Neural cell (in vitro differentiated cells): Measurements from ENCODE around the gene IFI16. TPM values are rescaled to one million over a fixed set of nuclear protein-coding genes. Genes with fewer than 3 reads are reported as not detected.

Experiments
- H2AFZ ChIP-seq: fragments of 200-600, 300-800 bp; sonication (generic), shearing (Covaris generic); 2 replicates; pipeline ENCODE4 v1.6.0; 2014; ENCODE audit warnings: low read depth, mild to moderate bottlenecking, antibody characterized with exemption, low read length, moderate library complexity
- H3F3A ChIP-seq: fragments of 200-600 bp; shearing (Covaris generic); 2 replicates; pipeline ENCODE4 v1.6.1; 2016; ENCODE audit warnings: mild to moderate bottlenecking, moderate library complexity, mixed read lengths, antibody characterized with exemption, low read length; ENCODE audit not compliant: insufficient read depth, poor library complexity, severe bottlenecking
- H3K27ac ChIP-seq: fragments of 200-600, 300-800 bp; sonication (generic), shearing (Covaris generic); 2 replicates; pipeline ENCODE4 v1.5.1; 2014; ENCODE audit warnings: mild to moderate bottlenecking, low read length, moderate library complexity
- H3K27me3 ChIP-seq: fragments of 300-800, 200-600 bp; sonication (generic), shearing (Covaris generic); 2 replicates; pipeline ENCODE4 v1.6.0; 2014; ENCODE audit warnings: mild to moderate bottlenecking, low read depth, low read length, moderate library complexity; ENCODE audit not compliant: insufficient read depth
- H3K36me3 ChIP-seq: fragments of 300-800, 200-600 bp; sonication (generic), shearing (Covaris generic); 2 replicates; pipeline ENCODE4 v1.5.1; 2014; ENCODE audit warnings: mild to moderate bottlenecking, antibody characterized with exemption, low read length, moderate library complexity; ENCODE audit not compliant: insufficient read depth
- H3K4me2 ChIP-seq: fragments of 300-800, 200-600 bp; sonication (generic), shearing (Covaris generic); 2 replicates; pipeline ENCODE4 v1.6.0; 2014; ENCODE audit warnings: mild to moderate bottlenecking, low read length
- H3K4me3 ChIP-seq: fragments of 300-800, 200-600 bp; sonication (generic), shearing (Covaris generic); 2 replicates; pipeline ENCODE4 v1.5.1; 2014; ENCODE audit warnings: mild to moderate bottlenecking, low read length, moderate library complexity
- H3K79me2 ChIP-seq: fragments of 200-600 bp; shearing (Covaris generic); replicated peaks from 2 replicates; pipeline ENCODE4 v1.6.0; 2014; ENCODE audit warnings: mild to moderate bottlenecking, low read length, moderate library complexity; ENCODE audit not compliant: insufficient read depth
- H3K9ac ChIP-seq: fragments of 300-800, 200-600 bp; sonication (generic), shearing (Covaris generic); 2 replicates; pipeline ENCODE4 v1.6.1; 2016; ENCODE audit warnings: mild to moderate bottlenecking, low read length, mixed read lengths
- H3K9me2 ChIP-seq: fragments of 200-600 bp; shearing (Covaris generic); 2 replicates; pipeline ENCODE4 v1.6.1; 2016; ENCODE audit warnings: mild to moderate bottlenecking, low read length, mixed read lengths; ENCODE audit not compliant: insufficient read depth
- H3K9me3 ChIP-seq: fragments of 200-600, 300-800 bp; sonication (generic), shearing (Covaris generic); 2 replicates; pipeline ENCODE4 v1.6.1; 2016; ENCODE audit warnings: mild to moderate bottlenecking, mixed run types, low read length, moderate library complexity, mixed read lengths
- H4K20me1 ChIP-seq: fragments of 200-600 bp; shearing (Covaris generic); 2 replicates; pipeline ENCODE4 v1.6.1; 2016; ENCODE audit warnings: mild to moderate bottlenecking, mixed run types; ENCODE audit not compliant: insufficient read depth
- CTCF ChIP-seq: fragments of 450-650 bp; IDR thresholded peaks from 2 replicates; pipeline ENCODE4 v1.5.1; 2014; ENCODE audit warnings: antibody characterized with exemption, mild to moderate bottlenecking, moderate library complexity; ENCODE audit not compliant: poor library complexity, severe bottlenecking
- EP300 ChIP-seq: fragments of 450-650 bp; conservative IDR thresholded peaks from 2 replicates; pipeline ENCODE4 v1.6.1; 2014; ENCODE audit warnings: antibody characterized with exemption, mild to moderate bottlenecking, moderate library complexity; ENCODE audit not compliant: poor library complexity, severe bottlenecking
- EZH2 ChIP-seq: fragments of 200-600, 300-800 bp; shearing (Covaris generic), sonication (generic); IDR thresholded peaks from 2 replicates; pipeline ENCODE4 v1.6.1; 2014; ENCODE audit warnings: antibody characterized with exemption, low read length, borderline replicate concordance, mild to moderate bottlenecking; ENCODE audit not compliant: insufficient read depth, poor library complexity, severe bottlenecking
- MXI1 ChIP-seq: fragments of 450-650 bp; conservative IDR thresholded peaks from 2 replicates; pipeline ENCODE4 v1.6.1; 2014; ENCODE audit warnings: antibody characterized with exemption, mild to moderate bottlenecking; ENCODE audit not compliant: poor library complexity, severe bottlenecking
- POLR2AphosphoS5 ChIP-seq: IDR thresholded peaks from 2 replicates; pipeline ENCODE4 v1.6.1; 2012
- RAD21 ChIP-seq: fragments of 450-650 bp; conservative IDR thresholded peaks from 2 replicates; pipeline ENCODE4 v1.6.1; 2014; ENCODE audit warnings: antibody characterized with exemption, mild to moderate bottlenecking, moderate library complexity
- REST ChIP-seq: IDR thresholded peaks from 2 replicates; pipeline ENCODE4 v1.6.1; 2012; ENCODE audit warnings: borderline replicate concordance
- SMC3 ChIP-seq: fragments of 450-650 bp; conservative IDR thresholded peaks from 2 replicates; pipeline ENCODE4 v1.6.1; 2014; ENCODE audit warnings: antibody characterized with exemption, mild to moderate bottlenecking, moderate library complexity; ENCODE audit not compliant: poor library complexity
- TAF1 ChIP-seq: IDR thresholded peaks from 2 replicates; pipeline ENCODE4 v1.6.1; 2012; ENCODE audit warnings: low read depth
- polyA plus RNA-seq: library from polyadenylated mRNA; depleted of rRNA; stranded (reverse); fragments of >200 nt; gene quantifications from 2 replicates; pipeline ENCODE4 v1.2.3, GENCODE V29; 2014

The IFI16 gene
- polyA plus RNA-seq, 1 donor from 2014 or later: not detected

GRCh38 chr1:159051436-159051835 is 41.7 kb downstream of the IFI16 start:
- no peaks in the 10 kb centered on the region for H3K9me3 ChIP-seq
- H3K79me2 ChIP-seq: no peaks in the 10 kb centered on the region
- no peaks in the 10 kb centered on the region for H3K9me2 ChIP-seq
- no peaks in the 10 kb centered on the region for H3F3A ChIP-seq
- no peaks in the 10 kb centered on the region for H3K27me3 ChIP-seq
- no peak overlapping the region for H3K4me2 ChIP-seq
- no peak overlapping the region for H3K9ac ChIP-seq
- no peaks in the 10 kb centered on the region for H4K20me1 ChIP-seq
- no peak overlapping the region for H3K4me3 ChIP-seq
- TF ChIP-seq EZH2: no peak
- no peak for TF ChIP-seq EP300
- TF ChIP-seq TAF1: no peak
- no peak for TF ChIP-seq CTCF
- TF ChIP-seq SMC3: no peak
- TF ChIP-seq RAD21: no peak
- TF ChIP-seq MXI1: no peak
- TF ChIP-seq REST: no peak
- TF ChIP-seq POLR2AphosphoS5: no peak
- H3K27ac ChIP-seq: no peak overlapping the region
- H3K36me3 ChIP-seq: no peaks in the 10 kb centered on the region
- no peak overlapping the region for H2AFZ ChIP-seq

- no peak overlapping the region for H3K4me3 ChIP-seq
- no peaks in the 10 kb centered on the region for H4K20me1 ChIP-seq
- H3K9ac ChIP-seq: no peak overlapping the region
- H3K9me2 ChIP-seq: no peaks in the 10 kb centered on the region
- H3F3A ChIP-seq: no peaks in the 10 kb centered on the region
- H2AFZ ChIP-seq: no peak overlapping the region
- no peaks in the 10 kb centered on the region for H3K27me3 ChIP-seq
- H3K36me3 ChIP-seq: no peaks in the 10 kb centered on the region
- no peak overlapping the region for H3K4me2 ChIP-seq
- H3K9me3 ChIP-seq: no peaks in the 10 kb centered on the region
- H3K79me2 ChIP-seq: no peaks in the 10 kb centered on the region
- TF ChIP-seq CTCF: no peak
- no peak for TF ChIP-seq TAF1
- TF ChIP-seq POLR2AphosphoS5: no peak
- TF ChIP-seq REST: no peak
- TF ChIP-seq SMC3: no peak
- TF ChIP-seq EZH2: no peak
- TF ChIP-seq EP300: no peak
- TF ChIP-seq RAD21: no peak
- TF ChIP-seq MXI1: no peak
- no peak overlapping the region for H3K27ac ChIP-seq
These were observed 44.7 kb downstream of the IFI16 start for GRCh38 chr1:159054427-159054826.
